Mucosa of gallbladder (tissue), 1 donor: ENCODE data around the gene NIT2. TPM values are rescaled to one million over a fixed set of nuclear protein-coding genes. Genes with fewer than 3 reads are reported as not detected.

Source experiments
- DNase-seq: peaks from one replicate; pipeline ENCODE4 v3.0.0-alpha.2; 2020; ENCODE audit warnings: low spot score
- total RNA-seq: library from RNA; stranded (reverse); gene quantifications from one replicate; pipeline ENCODE4 v1.2.1, GENCODE V29; 2021
- donor health status: DM: no; HTN: no; CAD: no.

NIT2 gene
- total RNA-seq, 1 donor from 2014 or later: 32.5 TPM

GRCh38 chr3:100396967-100397366 is 62.4 kb downstream of the NIT2 start:
- no peak for DNase-seq

GRCh38 chr3:100399341-100400071 is 64.9 kb downstream of the NIT2 start:
- no peak for DNase-seq

GRCh38 chr3:100400419-100400779 is 65.8 kb downstream of the NIT2 start:
- DNase-seq: no peak

GRCh38 chr3:100400780-100401673 is 66.5 kb downstream of the NIT2 start, which contains the start of the genes LNP1 and TOMM70:
LNP1 (plus strand) TSS chr3:100401539; CDS start chr3:100429730, 28,191 bp downstream.
TOMM70 (minus strand) TSS chr3:100401089; CDS start chr3:100400949, 140 bp downstream.
- peak; percentile 97 for DNase-seq

- peak; percentile 16 for DNase-seq
These were observed 67.1 kb downstream of the NIT2 start for GRCh38 chr3:100401674-100402041.

DNA sequence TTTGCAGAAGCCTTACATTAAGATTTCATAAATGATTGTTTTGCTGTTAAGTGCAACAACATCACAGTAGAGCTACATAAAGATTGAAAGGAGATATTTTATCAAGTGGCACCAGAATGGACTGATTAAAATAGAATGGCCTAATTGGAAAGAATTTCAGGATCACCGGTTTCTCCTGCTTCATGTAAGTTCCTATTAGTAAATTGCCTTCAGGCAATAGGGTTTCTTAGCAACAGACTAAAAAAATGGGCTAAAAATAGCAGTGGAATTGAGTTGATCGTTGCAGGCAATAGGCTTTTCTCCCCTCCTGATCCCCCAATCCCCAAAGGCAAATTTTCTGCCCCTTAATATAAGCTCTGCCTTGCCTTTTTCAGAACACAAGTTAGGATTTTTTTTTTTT is 67.7 kb downstream of the NIT2 start:
- no peak for DNase-seq

- DNase-seq: no peak
These were observed 68.3 kb downstream of the NIT2 start for GRCh38 chr3:100402891-100403290.

GRCh38 chr3:100403362-100404249 is 69.0 kb downstream of the NIT2 start:
- DNase-seq: no peak

GRCh38 chr3:100404250-100404548 is 69.6 kb downstream of the NIT2 start:
- no peak for DNase-seq

DNA sequence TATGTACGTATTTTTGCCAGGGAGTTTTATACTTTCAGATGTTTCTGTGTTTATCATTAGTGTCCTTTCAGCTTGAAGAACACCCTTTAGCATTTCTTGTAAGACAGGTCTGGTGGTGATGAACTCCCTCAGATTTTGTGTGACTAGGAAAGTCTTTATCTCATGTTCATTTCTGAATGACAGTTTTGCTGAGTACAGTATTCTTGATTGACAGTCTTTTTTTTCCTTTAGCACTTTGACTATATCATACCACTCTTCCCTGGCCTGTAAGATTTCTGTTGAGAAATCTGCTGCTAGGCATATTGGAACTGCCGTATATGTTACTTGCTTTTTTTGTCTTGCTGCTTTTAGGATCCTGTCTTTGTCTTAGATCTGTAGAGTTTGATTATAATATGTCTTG is 72.6 kb downstream of the NIT2 start:
- no peak for DNase-seq

- DNase-seq: no peak
These were observed 73.5 kb downstream of the NIT2 start for GRCh38 chr3:100407977-100408532.

Other genes starting within 250 kb of the NIT2 start
- 142 TPM for gene FILIP1L, start 220.3 kb upstream of the NIT2 start, total RNA-seq
- gene TBC1D23, start 73.8 kb upstream of the NIT2 start, total RNA-seq: 43.6 TPM
- gene TOMM70, start 66.3 kb downstream of the NIT2 start, total RNA-seq: 31.3 TPM
- 2.4 TPM for gene LNP1, start 66.8 kb downstream of the NIT2 start, total RNA-seq
- 13.1 TPM for gene TMEM45A, start 157.9 kb downstream of the NIT2 start, total RNA-seq